Keratinocyte (primary cell): Measurements from ENCODE around the gene ADCY4. TPM values are rescaled to one million over a fixed set of nuclear protein-coding genes. Genes with fewer than 3 reads are reported as not detected.

Experiments used
- DNase-seq: peaks from one replicate; pipeline ENCODE4 v3.0.0-alpha.2; 2011; ENCODE audit warnings: low read depth, missing footprints, low spot score
- FAIRE-seq: peaks from 2 replicates; lab custom pipeline; 2011; peaks lifted over from hg19 to GRCh38; lab: Jason Lieb, UNC
- H2AFZ ChIP-seq: 2 replicates; pipeline ENCODE4 v1.6.0; 2012; ENCODE audit warnings: low read length, control low read depth, inconsistent platforms; ENCODE audit not compliant: control insufficient read depth
- H3K27ac ChIP-seq: 2 replicates; pipeline ENCODE4 v1.5.1; 2011; ENCODE audit warnings: low read length; ENCODE audit not compliant: control insufficient read depth, insufficient read depth
- H3K27me3 ChIP-seq: 3 replicates; pipeline ENCODE4 v1.6.0; 2011; ENCODE audit warnings: low read length; ENCODE audit not compliant: control insufficient read depth, insufficient read depth; ENCODE audit errors: extremely low read depth
- H3K36me3 ChIP-seq, 2 experiments: 2 replicates in 1 of 2; 3 replicates in 1 of 2; pipeline ENCODE4 v1.5.1; 2011; ENCODE audit warnings: low read length in 2 of 2, mild to moderate bottlenecking in 1 of 2; ENCODE audit not compliant: control insufficient read depth in 2 of 2, insufficient read depth in 2 of 2; ENCODE audit errors: extremely low read depth in 1 of 2
- H3K4me1 ChIP-seq: 3 replicates; pipeline ENCODE4 v1.5.1; 2011; ENCODE audit warnings: low read length; ENCODE audit not compliant: control insufficient read depth, insufficient read depth; ENCODE audit errors: extremely low read depth
- H3K4me2 ChIP-seq: 3 replicates; pipeline ENCODE4 v1.6.0; 2011; ENCODE audit warnings: low read depth, low read length; ENCODE audit not compliant: control insufficient read depth, insufficient read depth; ENCODE audit errors: extremely low read depth
- H3K4me3 ChIP-seq, 3 experiments: fragments of 200-600 bp in 1 of 3; sonication (generic) in 1 of 3; 2 replicates in 2 of 3; 3 replicates in 1 of 3; pipeline ENCODE4 v1.5.1; 2011 to 2016; ENCODE audit warnings: low read length in 3 of 3, mild to moderate bottlenecking in 3 of 3, control low read depth in 2 of 3, inconsistent platforms in 1 of 3, low read depth in 1 of 3, mixed read lengths in 1 of 3, mixed run types in 1 of 3, moderate library complexity in 1 of 3; ENCODE audit not compliant: control insufficient read depth in 2 of 3, insufficient read depth in 2 of 3; ENCODE audit errors: extremely low read depth in 1 of 3
- H3K79me2 ChIP-seq: 2 replicates; pipeline ENCODE4 v1.6.0; 2012; ENCODE audit warnings: low read length; ENCODE audit not compliant: control insufficient read depth, insufficient read depth
- H3K9ac ChIP-seq: 3 replicates; pipeline ENCODE4 v1.6.0; 2011; ENCODE audit warnings: low read length; ENCODE audit not compliant: control insufficient read depth, insufficient read depth; ENCODE audit errors: extremely low read depth
- H3K9me1 ChIP-seq: 3 replicates; pipeline ENCODE4 v1.6.0; 2011; ENCODE audit warnings: low read length; ENCODE audit not compliant: control insufficient read depth, insufficient read depth; ENCODE audit errors: extremely low read depth
- H3K9me3 ChIP-seq: 2 replicates; pipeline ENCODE4 v1.5.1; 2012; ENCODE audit warnings: low read depth, low read length; ENCODE audit not compliant: control insufficient read depth
- H4K20me1 ChIP-seq: 3 replicates; pipeline ENCODE4 v1.6.0; 2011; ENCODE audit warnings: low read length; ENCODE audit not compliant: control insufficient read depth, insufficient read depth; ENCODE audit errors: extremely low read depth
- CTCF ChIP-seq, 3 experiments: IDR thresholded peaks in 1 of 3; conservative IDR thresholded peaks in 1 of 3; optimal IDR thresholded peaks in 1 of 3; 2 replicates in 2 of 3; 3 replicates in 1 of 3; pipeline versions ENCODE3 to v1.5.1; 2011; ENCODE audit warnings: low read length in 3 of 3, mild to moderate bottlenecking in 3 of 3, moderate library complexity in 2 of 3, control low read depth in 1 of 3, inconsistent platforms in 1 of 3; ENCODE audit not compliant: insufficient read depth in 2 of 3; ENCODE audit errors: extremely low read depth in 1 of 3
- EZH2 ChIP-seq: IDR thresholded peaks from one replicate; pipeline ENCODE4 v1.6.1; 2012; ENCODE audit warnings: inconsistent platforms, mild to moderate bottlenecking, low read length, moderate library complexity
- dilution Hi-C: fragments of 300-500 bp; cut with MboI; formaldehyde crosslinking; loops from one replicate; pipeline ENCODE4 v1.7.0; 2020; ENCODE audit warnings: low sequenced_read_pairs; ENCODE audit not compliant: extremely low pct_ligation_motif_present
- polyA plus RNA-seq, 5 experiments: library from polyadenylated mRNA; depleted of rRNA in 3 of 5; stranded (reverse) in 3 of 5; stranded (forward) in 1 of 5; unstranded in 1 of 5; fragments of >200 nt; gene quantifications; 1 replicate in 1 of 5; 2 replicates in 3 of 5; 3 replicates in 1 of 5; pipeline versions ENCODE4 v1.2.1 to v1.2.3, GENCODE V29; 2011 to 2012; ENCODE audit warnings: missing spikeins in 2 of 5, low read depth in 1 of 5, low replicate concordance in 1 of 5

Gene ADCY4
- polyA plus RNA-seq, 1 donor (not counting 4 experiments of a cell fraction or from before 2014, with no cell fraction given): 0.21 TPM

GRCh38 chr14:24283796-24284460 lies 50.9 kb downstream of the ADCY4 start:
- TF ChIP-seq EZH2: no peak
- TF ChIP-seq CTCF (optimal IDR thresholded peaks at IDR 0.05 in 1 of 3, IDR thresholded peaks at IDR 0.05 in 1 of 3, conservative IDR thresholded peaks at IDR 0.05 in 1 of 3; ENCODE audit: extremely low read depth in 1 of 3, insufficient read depth in 2 of 3, low read length in 3 of 3): no peak
- no peak overlapping the region for H3K27ac ChIP-seq
- no peaks in the 10 kb centered on the region for H3K79me2 ChIP-seq
- no peaks in the 10 kb centered on the region for H3K27me3 ChIP-seq
- H3K9me3 ChIP-seq: no peaks in the 10 kb centered on the region
- no peak for FAIRE-seq
- H3K36me3 ChIP-seq: no peaks in the 10 kb centered on the region
- H3K9me1 ChIP-seq: no peaks in the 10 kb centered on the region
- no peaks in the 10 kb centered on the region for H4K20me1 ChIP-seq
- H2AFZ ChIP-seq: no peak overlapping the region
- H3K4me2 ChIP-seq: no peak overlapping the region
- H3K4me1 ChIP-seq: peaks cover 20% of the 10 kb centered on the region
- H3K9ac ChIP-seq: no peak overlapping the region
- H3K4me3 ChIP-seq: no peak overlapping the region
- no peak for DNase-seq
- dilution Hi-C loops: no loop called here

DNA sequence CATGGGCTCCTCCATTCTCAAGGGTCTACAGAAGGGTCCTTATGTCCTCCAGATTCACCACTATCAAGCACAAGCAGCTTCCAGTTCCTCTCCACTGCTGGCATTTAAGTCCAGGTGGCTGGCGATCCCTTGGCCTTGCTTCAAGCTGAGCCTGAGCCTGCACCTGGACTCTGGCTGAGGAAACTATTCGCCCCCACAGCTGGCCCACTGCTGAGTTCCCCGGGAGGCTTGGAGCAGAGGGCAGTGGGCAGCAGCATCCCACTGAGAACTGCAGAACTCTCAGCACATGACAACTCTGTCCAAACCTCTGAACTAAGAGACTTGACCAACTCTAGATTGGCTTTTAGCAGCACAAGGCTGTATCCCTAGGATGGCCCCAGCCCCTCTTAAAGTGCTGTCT lies 52.1 kb downstream of the ADCY4 start:
- Histone ChIP-seq H3K4me3 (no peak overlapping the region), H4K20me1 (no peaks in the 10 kb centered on the region), H3K4me1 (peaks cover 25% of the 10 kb centered on the region), H3K27me3 (no peaks in the 10 kb centered on the region), H3K9ac (no peak overlapping the region), H3K36me3 (no peaks in the 10 kb centered on the region), H3K79me2 (no peaks in the 10 kb centered on the region), H3K9me3 (no peaks in the 10 kb centered on the region), H3K4me2 (no peak overlapping the region), H2AFZ (no peak overlapping the region), H3K9me1 (no peaks in the 10 kb centered on the region), H3K27ac (no peak overlapping the region)
- no peak for DNase-seq
- dilution Hi-C loops: no loop called here
- no peak for TF ChIP-seq CTCF (optimal IDR thresholded peaks at IDR 0.05 in 1 of 3, IDR thresholded peaks at IDR 0.05 in 1 of 3, conservative IDR thresholded peaks at IDR 0.05 in 1 of 3; ENCODE audit: extremely low read depth in 1 of 3, insufficient read depth in 2 of 3, low read length in 3 of 3)
- no peak for TF ChIP-seq EZH2
- no peak for FAIRE-seq
